Naive thymus-derived CD4-positive, alpha-beta T cell (primary cell): ENCODE data around the gene PIGC. TPM values are rescaled to one million over a fixed set of nuclear protein-coding genes. Genes with fewer than 3 reads are reported as not detected.

Experiments
- ATAC-seq: fragments of 150-1000 bp; cut with Tn5 transposase; 2 replicates; pipeline ENCODE4 v1.10.0; 2021; ENCODE audit warnings: mild to moderate bottlenecking, moderate library complexity
- CTCF ChIA-PET: fragments of 350-600 bp; sonication (Branson Sonifier 250); formaldehyde crosslinking; loops from one replicate; lab custom pipeline; 2021; ENCODE audit warnings: antibody characterized with exemption; lab: Charles Lee
- POLR2A ChIA-PET: fragments of 350-600 bp; sonication (Branson Sonifier 250); formaldehyde crosslinking; loops from one replicate; lab custom pipeline; 2021; ENCODE audit warnings: antibody characterized with exemption, inconsistent platforms; lab: Charles Lee
- DNase-seq, 9 donors: peaks; one replicate each; pipeline versions ENCODE4 v3.0.0 to v3.0.0-alpha.2; 2020 to 2022; ENCODE audit warnings: mixed read lengths in 1 of 9
- H3K27ac ChIP-seq: one replicate; pipeline ENCODE4 v1.7.0; 2013; ENCODE audit warnings: mild to moderate bottlenecking, low read depth, low read length, moderate library complexity
- H3K27me3 ChIP-seq, 2 donors: one replicate each; pipeline ENCODE4 v1.7.0; 2013; ENCODE audit warnings: low read length in 2 of 2, mild to moderate bottlenecking in 2 of 2, moderate library complexity in 2 of 2; ENCODE audit not compliant: control insufficient read depth in 2 of 2, insufficient read depth in 2 of 2
- H3K36me3 ChIP-seq, 3 experiments: 1 replicate in 2 of 3; 2 replicates in 1 of 3; pipeline ENCODE4 v1.7.0; 2013; ENCODE audit warnings: low read length in 3 of 3, mild to moderate bottlenecking in 3 of 3, moderate library complexity in 1 of 3; ENCODE audit not compliant: insufficient read depth in 3 of 3, control insufficient read depth in 2 of 3
- H3K4me1 ChIP-seq, 2 donors: one replicate each; pipeline ENCODE4 v1.7.0; 2013; ENCODE audit warnings: low read length in 2 of 2, mild to moderate bottlenecking in 2 of 2, moderate library complexity in 1 of 2; ENCODE audit not compliant: control insufficient read depth in 2 of 2, insufficient read depth in 2 of 2
- H3K4me3 ChIP-seq: 2 replicates; pipeline ENCODE4 v1.7.0; 2013; ENCODE audit warnings: mild to moderate bottlenecking, low read length
- H3K9me3 ChIP-seq, 3 experiments: 1 replicate in 2 of 3; 2 replicates in 1 of 3; pipeline ENCODE4 v1.7.0; 2013; ENCODE audit warnings: low read length in 3 of 3; ENCODE audit not compliant: control insufficient read depth in 2 of 3
- H3K27ac Mint-ChIP-seq, 9 donors: one replicate each; pipeline ENCODE4 v1.8.0; 2020 to 2022; ENCODE audit warnings: mixed read lengths in 9 of 9, mild to moderate bottlenecking in 8 of 9, moderate library complexity in 5 of 9, inconsistent platforms in 2 of 9
- H3K27me3 Mint-ChIP-seq, 5 donors: one replicate each; pipeline ENCODE4 v1.8.0; 2021 to 2022; ENCODE audit warnings: mixed read lengths in 5 of 5, mild to moderate bottlenecking in 1 of 5
- H3K36me3 Mint-ChIP-seq, 5 donors: one replicate each; pipeline ENCODE4 v1.8.0; 2020 to 2022; ENCODE audit warnings: mixed read lengths in 5 of 5, mild to moderate bottlenecking in 3 of 5, inconsistent platforms in 1 of 5
- H3K4me1 Mint-ChIP-seq, 7 donors: one replicate each; pipeline ENCODE4 v1.8.0; 2020 to 2022; ENCODE audit warnings: mixed read lengths in 7 of 7, mild to moderate bottlenecking in 3 of 7, inconsistent platforms in 1 of 7
- H3K4me3 Mint-ChIP-seq, 10 donors: one replicate each; pipeline ENCODE4 v1.8.0; 2020 to 2022; ENCODE audit warnings: mild to moderate bottlenecking in 10 of 10, mixed read lengths in 10 of 10, moderate library complexity in 6 of 10, inconsistent platforms in 2 of 10
- H3K9me3 Mint-ChIP-seq, 11 donors: one replicate each; pipeline ENCODE4 v1.8.0; 2020 to 2022; ENCODE audit warnings: mixed read lengths in 11 of 11, mild to moderate bottlenecking in 4 of 11, inconsistent platforms in 1 of 11, moderate library complexity in 1 of 11
- intact Hi-C, 2 donors: fragments of 100-400 bp; cut with micrococcal nuclease; formaldehyde crosslinking; loops; one replicate each; pipeline ENCODE4 v1.15.1; 2023
- polyA plus RNA-seq, 2 donors: library from polyadenylated mRNA; unstranded; fragments of 300-500 nt; fragmentation: Illumina TruSeq; gene quantifications; one replicate each; pipeline ENCODE4 v1.2.3, GENCODE V29; 2021
- total RNA-seq, 6 experiments: library from RNA in 5 of 6; stranded (reverse) in 5 of 6; gene quantifications; 1 replicate in 5 of 6; 2 replicates in 1 of 6; pipeline ENCODE4 v1.2.3 and lab custom pipeline; 2021 to 2026

PIGC gene
- total and polyA plus RNA-seq, 7 experiments from 2014 or later, result 21.1 to 142 (median 54.4) TPM

- POLR2A ChIA-PET, result interaction anchor here (0.7 kb wide), 1 partner anchor 18 kb away, joined by 3 read pairs; no protein-coding TSS in a partner anchor
- H3K4me3 Mint-ChIP-seq, result no peak overlapping the region
- no peaks in the 10 kb centered on the region for H3K36me3 ChIP-seq
Observed at GRCh38 chr1:172411791-172412338, 32.0 kb downstream of the PIGC start.

GRCh38 chr1:172410027-172410426, 33.8 kb downstream of the PIGC start:
- no peaks in the 10 kb centered on the region for H3K27me3 ChIP-seq
- ChIA-PET CTCF (no interaction called here), POLR2A (no interaction called here)
- intact Hi-C loops, result no loop called here
- ATAC-seq (no peak), DNase-seq (no peak)
- H3K9me3 Mint-ChIP-seq, result no peaks in the 10 kb centered on the region
- no peak overlapping the region for H3K27ac ChIP-seq
- H3K4me1 Mint-ChIP-seq, result peaks cover 0 to 7% (median 0%) of the 10 kb centered on the region in 7 donors
- no peaks in the 10 kb centered on the region for H3K9me3 ChIP-seq
- H3K4me1 ChIP-seq, result no peaks in the 10 kb centered on the region
- no peak overlapping the region for H3K4me3 Mint-ChIP-seq
- no peaks in the 10 kb centered on the region for H3K36me3 ChIP-seq
- peaks cover 0 to 30% (median 7%) of the 10 kb centered on the region in 5 donors for H3K36me3 Mint-ChIP-seq
- H3K4me3 ChIP-seq, result no peak overlapping the region
- peaks cover 0 to 3% (median 0%) of the 10 kb centered on the region in 5 donors for H3K27me3 Mint-ChIP-seq
- no peak overlapping the region for H3K27ac Mint-ChIP-seq

More at GRCh38 chr1:172411791-172412338, 32.0 kb downstream of the PIGC start:
- Histone ChIP-seq H3K27me3 (no peaks in the 10 kb centered on the region), H3K9me3 (no peaks in the 10 kb centered on the region), H3K4me3 (no peak overlapping the region), H3K4me1 (no peaks in the 10 kb centered on the region), H3K27ac (no peak overlapping the region)
- no peak for ATAC-seq
- no peak overlapping the region for H3K27ac Mint-ChIP-seq
- H3K27me3 Mint-ChIP-seq, result peaks cover 0 to 3% (median 0%) of the 10 kb centered on the region in 5 donors
- H3K9me3 Mint-ChIP-seq, result no peaks in the 10 kb centered on the region
- intact Hi-C loops, result no loop called here
- H3K4me1 Mint-ChIP-seq, result peaks cover 0 to 12% (median 6%) of the 10 kb centered on the region in 7 donors
- H3K36me3 Mint-ChIP-seq, result peaks cover 0 to 29% (median 11%) of the 10 kb centered on the region in 5 donors
- no peak for DNase-seq
- CTCF ChIA-PET, result interaction anchor here (0.5 to 1.5 kb wide), 3 partner anchors 21 to 248 kb away, joined by 3 to 4 read pairs (median 3); partner anchors contain the start of gene PIGC

- intact Hi-C loops, result no loop called here
- Histone ChIP-seq H3K4me1 (no peaks in the 10 kb centered on the region), H3K27me3 (no peaks in the 10 kb centered on the region), H3K36me3 (no peaks in the 10 kb centered on the region), H3K4me3 (no peak overlapping the region), H3K27ac (no peak overlapping the region), H3K9me3 (no peaks in the 10 kb centered on the region)
- Mint-ChIP-seq H3K27me3 (peaks cover 0 to 3% (median 0%) of the 10 kb centered on the region in 5 donors), H3K9me3 (no peaks in the 10 kb centered on the region), H3K4me1 (peaks cover 0 to 7% (median 0%) of the 10 kb centered on the region in 7 donors), H3K36me3 (peaks cover 0 to 27% (median 7%) of the 10 kb centered on the region in 5 donors), H3K4me3 (no peak overlapping the region), H3K27ac (no peak overlapping the region)
- ATAC-seq (no peak), DNase-seq (no peak)
- ChIA-PET POLR2A (interaction anchor here (1.3 kb wide), 1 partner anchor 12 kb away, joined by 4 read pairs; the partner anchor contains the start of gene C1orf105), CTCF (interaction anchor here (1.3 kb wide), 1 partner anchor 318 kb away, joined by 4 read pairs; no protein-coding TSS in a partner anchor)
Observed at GRCh38 chr1:172408958-172409357, 34.9 kb downstream of the PIGC start.

GRCh38 chr1:172406968-172407367, 36.9 kb downstream of the PIGC start:
- no peak overlapping the region for H3K27ac Mint-ChIP-seq
- DNase-seq, result no peak
- intact Hi-C loops, result no loop called here
- H3K4me1 ChIP-seq, result peaks cover 0 to 15% of the 10 kb centered on the region in 2 donors
- no peak overlapping the region for H3K4me3 Mint-ChIP-seq
- H3K9me3 ChIP-seq, result no peaks in the 10 kb centered on the region
- H3K4me3 ChIP-seq, result no peak overlapping the region
- H3K36me3 ChIP-seq, result no peaks in the 10 kb centered on the region
- ChIA-PET CTCF (no interaction called here), POLR2A (no interaction called here)
- H3K27me3 ChIP-seq, result no peaks in the 10 kb centered on the region
- no peaks in the 10 kb centered on the region for H3K9me3 Mint-ChIP-seq
- peaks cover 0 to 3% (median 0%) of the 10 kb centered on the region in 5 donors for H3K27me3 Mint-ChIP-seq
- ATAC-seq, result no peak
- H3K4me1 Mint-ChIP-seq, result peaks cover 0 to 18% (median 7%) of the 10 kb centered on the region in 7 donors
- H3K36me3 Mint-ChIP-seq, result peaks cover 0 to 10% (median 0%) of the 10 kb centered on the region in 5 donors
- H3K27ac ChIP-seq, result no peak overlapping the region

DNA sequence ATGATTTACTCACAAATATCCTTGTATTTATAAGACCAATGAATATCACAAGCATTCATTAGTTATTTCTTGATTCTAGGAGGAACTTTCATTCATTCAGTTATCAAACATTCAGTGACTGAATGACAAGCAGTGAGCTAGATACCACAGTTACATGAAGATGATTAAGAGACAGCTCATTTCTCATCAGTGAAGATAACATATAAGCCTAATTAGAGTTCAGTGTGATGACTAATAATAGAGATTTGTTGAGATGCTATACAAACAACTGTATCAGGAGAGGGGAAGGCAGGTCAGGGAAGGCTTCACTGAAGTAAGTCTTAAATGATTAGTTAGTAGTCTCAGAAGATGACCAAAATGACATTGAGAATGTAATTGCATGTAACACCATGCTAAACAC, 38.0 kb downstream of the PIGC start:
- no peaks in the 10 kb centered on the region for H3K9me3 Mint-ChIP-seq
- intact Hi-C loops, result no loop called here
- ChIA-PET POLR2A (interaction anchor here (0.6 to 0.8 kb wide), 2 partner anchors 26 to 51 kb away, joined by 3 to 6 read pairs; no protein-coding TSS in a partner anchor), CTCF (interaction anchor here (0.6 kb wide), 2 partner anchors 38 to 606 kb away, joined by 3 to 5 read pairs; partner anchors contain the start of gene PIGC)
- H3K4me3 Mint-ChIP-seq, result no peak overlapping the region
- H3K4me1 Mint-ChIP-seq, result peaks cover 2 to 25% (median 16%) of the 10 kb centered on the region in 7 donors
- no peak overlapping the region for H3K4me3 ChIP-seq
- H3K36me3 Mint-ChIP-seq, result peaks cover 0 to 7% (median 0%) of the 10 kb centered on the region in 5 donors
- no peaks in the 10 kb centered on the region for H3K27me3 ChIP-seq
- H3K4me1 ChIP-seq, result peaks cover 6 to 15% of the 10 kb centered on the region in 2 donors
- ATAC-seq, result no peak
- no peaks in the 10 kb centered on the region for H3K9me3 ChIP-seq
- no peak overlapping the region for H3K27ac ChIP-seq
- H3K27ac Mint-ChIP-seq, result no peak overlapping the region
- no peak for DNase-seq
- H3K27me3 Mint-ChIP-seq, result peaks cover 0 to 3% (median 0%) of the 10 kb centered on the region in 5 donors
- H3K36me3 ChIP-seq, result no peaks in the 10 kb centered on the region

DNA sequence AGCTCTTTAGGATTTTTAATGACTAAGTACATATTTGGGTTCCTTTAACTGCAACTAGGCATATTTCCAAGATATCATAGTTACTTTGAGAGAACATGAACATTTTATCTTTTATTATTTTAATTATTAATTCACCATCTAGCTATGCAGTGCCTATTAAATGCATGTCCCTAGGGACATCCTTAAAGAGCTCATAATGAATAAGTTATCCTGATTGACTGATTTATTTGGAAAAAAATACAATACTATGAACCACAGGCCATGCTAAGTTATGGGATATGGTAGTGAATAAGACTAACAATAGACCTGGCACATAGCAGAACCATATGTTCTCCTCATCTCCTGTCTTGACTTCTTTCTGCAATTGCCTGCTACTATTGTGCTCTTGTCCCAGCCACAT, 39.7 kb downstream of the PIGC start:
- Histone ChIP-seq H3K9me3 (no peaks in the 10 kb centered on the region), H3K27me3 (no peaks in the 10 kb centered on the region), H3K27ac (no peak overlapping the region), H3K36me3 (no peaks in the 10 kb centered on the region), H3K4me3 (no peak overlapping the region), H3K4me1 (peaks cover 18 to 24% of the 10 kb centered on the region in 2 donors)
- intact Hi-C loops, result no loop called here
- CTCF ChIA-PET, result interaction anchor here (0.6 to 3.1 kb wide), 5 partner anchors 11 to 401 kb away, joined by 3 to 11 read pairs (median 3); no protein-coding TSS in a partner anchor
- peaks cover 19 to 43% (median 34%) of the 10 kb centered on the region in 7 donors for H3K4me1 Mint-ChIP-seq
- H3K27ac Mint-ChIP-seq, result no peak overlapping the region
- POLR2A ChIA-PET, result no interaction called here
- ATAC-seq (no peak), DNase-seq (no peak)
- H3K27me3 Mint-ChIP-seq, result peaks cover 0 to 5% (median 0%) of the 10 kb centered on the region in 5 donors
- peaks cover 0 to 1% (median 0%) of the 10 kb centered on the region in 11 donors for H3K9me3 Mint-ChIP-seq
- H3K4me3 Mint-ChIP-seq, result no peak overlapping the region
- peaks cover 0 to 7% (median 0%) of the 10 kb centered on the region in 5 donors for H3K36me3 Mint-ChIP-seq
